Adrenal gland (tissue), 5 donors: ENCODE measurements around the gene ALDH1A3.

Experiments used
- CTCF ChIP-seq, 6 experiments: fragments of 450-650 bp in 4 of 6; fragments of 200-600 bp in 2 of 6; sonication (generic) in 1 of 6; IDR thresholded peaks; 1 replicate in 5 of 6; 2 replicates in 1 of 6; pipeline versions ENCODE4 v1.5.1 to v1.8.0; 2016 to 2021; ENCODE audit warnings: antibody characterized with exemption in 6 of 6, mild to moderate bottlenecking in 2 of 6, moderate library complexity in 1 of 6
- POLR2A ChIP-seq, 2 donors: fragments of 450-650 bp; IDR thresholded peaks; one replicate each; pipeline ENCODE4 v1.6.1; 2017; ENCODE audit warnings: antibody characterized with exemption in 2 of 2, mild to moderate bottlenecking in 2 of 2, moderate library complexity in 1 of 2
- donor health status: DM: no; HTN: no; CAD: no.

- TF ChIP-seq CTCF (IDR thresholded peaks at IDR 0.05) (no peak), POLR2A (IDR thresholded peaks at IDR 0.05) (no peak)
These were observed 23.0 kb downstream of the ALDH1A3 start for GRCh38 chr15:100902436-100903167.
